Activated gamma-delta T cell treated with anti-CD3 and anti-CD28 coated beads, Interleukin-2, amount 50 U/mL, for 16 hours (primary cell): ENCODE data around the gene RPL15.

Source experiments
- DNase-seq: peaks from one replicate; pipeline ENCODE4 v3.0.0-alpha.2; 2020; ENCODE audit warnings: low read depth

RPL15 gene

GRCh38 chr3:23932571-23932970, 15.6 kb downstream of the RPL15 start:
- DNase-seq, result no peak

GRCh38 chr3:23934253-23934652, 17.3 kb downstream of the RPL15 start:
- DNase-seq, result no peak

GRCh38 chr3:23937296-23937695, 20.4 kb downstream of the RPL15 start:
- DNase-seq, result no peak

DNA sequence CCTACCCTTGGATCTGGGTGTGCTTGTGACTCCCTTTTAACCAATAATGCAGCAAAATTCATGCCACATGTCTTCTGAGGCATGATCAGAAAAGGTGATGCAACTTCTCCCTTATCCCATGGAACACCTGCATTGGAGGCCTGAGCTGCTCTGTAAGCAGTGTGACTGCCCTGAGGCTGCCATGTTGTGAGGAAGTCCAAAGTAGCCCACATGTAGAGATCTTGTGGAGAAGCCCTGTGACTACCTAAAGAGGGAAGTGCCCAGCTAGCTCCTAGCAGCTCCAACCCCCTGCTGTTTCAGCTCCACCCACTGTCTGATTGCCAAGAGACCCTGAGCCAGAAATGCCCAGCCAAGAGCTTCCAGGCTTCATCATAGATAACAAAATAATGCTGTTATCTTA, 21.8 kb downstream of the RPL15 start:
- DNase-seq, result no peak

DNA sequence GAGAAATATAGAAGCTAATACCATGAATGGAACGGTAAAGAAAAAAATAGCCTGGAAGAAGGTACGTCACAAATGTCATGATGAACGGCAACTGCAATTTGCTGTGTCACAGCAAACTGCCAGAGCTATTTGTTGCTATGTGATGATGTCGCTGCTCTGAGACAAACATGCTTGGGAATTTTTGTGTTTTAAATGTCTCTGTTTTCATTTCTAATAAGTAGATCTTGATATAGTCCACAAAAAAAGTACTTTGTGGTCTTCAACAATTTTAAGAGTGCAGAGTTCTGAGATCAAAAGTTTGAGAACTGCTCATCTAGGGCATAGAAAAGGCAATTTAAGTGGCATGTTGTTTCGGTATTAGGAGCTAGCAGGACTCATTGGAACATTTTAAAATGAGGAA, 23.8 kb downstream of the RPL15 start:
- no peak for DNase-seq

DNA sequence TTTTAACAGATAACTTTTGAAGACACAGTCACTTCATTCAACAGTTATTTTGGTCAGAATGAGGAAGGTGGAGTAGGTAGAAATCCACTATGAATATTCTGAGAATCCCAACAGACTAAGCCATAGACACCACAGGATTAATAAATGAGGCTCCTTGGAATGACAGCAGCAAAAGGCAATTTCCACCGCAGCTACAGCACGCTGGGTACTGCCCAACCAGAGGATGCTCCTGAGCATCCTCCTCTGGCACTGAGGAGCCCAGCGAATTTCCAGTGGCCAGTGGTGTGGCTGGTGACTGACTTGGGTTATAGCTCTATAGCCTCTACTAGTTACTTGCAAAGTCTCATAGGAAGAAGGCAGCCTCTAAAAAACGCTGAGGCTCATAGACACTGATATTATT, 24.5 kb downstream of the RPL15 start:
- no peak for DNase-seq

DNA sequence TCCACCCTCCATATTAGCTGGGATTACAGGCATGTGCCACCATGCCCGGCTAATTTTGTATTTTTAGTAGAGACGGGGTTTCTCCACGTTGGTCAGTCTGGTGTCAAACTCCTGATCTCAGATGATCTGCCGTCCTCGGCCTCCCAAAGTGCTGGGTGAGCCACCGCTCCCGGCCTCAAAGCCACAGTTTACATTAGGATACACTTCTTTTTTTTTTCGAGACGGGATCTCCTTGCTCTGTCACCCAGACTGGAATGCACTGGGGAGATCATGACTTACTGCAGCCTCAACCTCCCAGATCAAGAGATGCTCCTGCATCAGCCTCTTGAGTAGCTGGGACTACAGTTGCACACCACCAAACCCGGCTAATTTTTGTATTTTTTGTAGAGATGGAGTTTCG, 25.6 kb downstream of the RPL15 start:
- DNase-seq, result no peak

- DNase-seq, result no peak
Measured at GRCh38 chr3:23944007-23944783, 27.3 kb downstream of the RPL15 start.

- peak; percentile 68 for DNase-seq
Measured at GRCh38 chr3:23944861-23945662, 28.1 kb downstream of the RPL15 start, which contains the start of gene NR1D2. Gene NR1D2, plus strand, starts transcription at chr3:23945286. Its CDS starts 293 bp downstream, at chr3:23945579.

DNA sequence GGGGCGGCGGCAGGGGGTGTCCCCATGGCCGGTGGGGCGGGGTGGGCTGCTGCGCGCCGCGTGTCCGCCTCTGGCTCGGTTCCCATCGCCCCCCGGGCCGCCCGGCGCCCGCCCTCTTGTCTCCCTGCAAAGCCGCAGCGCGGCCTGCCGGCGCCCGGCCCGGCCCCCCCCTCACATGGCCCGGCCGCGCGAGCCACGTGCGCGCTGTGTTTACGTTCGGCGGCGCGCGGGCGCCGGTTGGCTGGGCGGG, 28.7 kb downstream of the RPL15 start:
- DNase-seq, result no peak

DNA sequence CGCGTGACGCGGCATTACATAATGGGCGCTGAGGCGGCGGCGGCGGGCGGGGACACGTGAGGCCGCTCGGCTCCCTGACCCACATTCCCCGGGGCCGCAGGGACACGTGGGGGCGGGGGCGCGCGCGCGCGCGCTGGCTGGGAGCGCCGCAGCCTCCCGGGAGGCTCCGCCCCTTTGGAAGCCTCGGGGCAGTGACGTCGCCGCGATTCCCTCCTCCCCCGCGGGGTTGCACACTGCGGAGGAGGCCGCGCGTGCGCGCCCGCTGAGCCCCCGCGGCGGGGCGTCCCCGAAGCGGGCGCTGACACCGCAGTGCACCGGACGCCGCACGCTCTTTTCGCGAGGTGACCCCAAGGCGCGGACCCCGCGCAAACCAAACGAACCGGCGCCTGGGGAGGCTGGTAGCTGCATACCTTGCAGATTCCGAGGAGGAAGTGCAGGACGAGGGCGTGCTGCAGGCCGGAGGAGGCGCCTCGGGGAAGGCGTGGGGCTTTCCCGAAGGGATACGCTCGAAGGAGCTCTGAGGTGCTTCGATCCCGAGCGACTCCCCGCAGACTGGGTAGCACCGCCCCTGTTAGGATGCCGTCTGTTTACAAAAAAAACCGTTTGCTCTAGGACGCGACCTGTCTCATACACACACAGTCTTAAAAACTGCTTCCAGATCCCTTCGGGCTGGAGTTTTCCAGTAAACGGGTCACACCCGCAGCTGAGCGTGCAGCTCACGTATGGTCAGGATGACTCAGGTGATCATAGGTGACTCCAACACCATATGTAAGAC, 29.2 kb downstream of the RPL15 start:
- DNase-seq, result peak; percentile 94

DNA sequence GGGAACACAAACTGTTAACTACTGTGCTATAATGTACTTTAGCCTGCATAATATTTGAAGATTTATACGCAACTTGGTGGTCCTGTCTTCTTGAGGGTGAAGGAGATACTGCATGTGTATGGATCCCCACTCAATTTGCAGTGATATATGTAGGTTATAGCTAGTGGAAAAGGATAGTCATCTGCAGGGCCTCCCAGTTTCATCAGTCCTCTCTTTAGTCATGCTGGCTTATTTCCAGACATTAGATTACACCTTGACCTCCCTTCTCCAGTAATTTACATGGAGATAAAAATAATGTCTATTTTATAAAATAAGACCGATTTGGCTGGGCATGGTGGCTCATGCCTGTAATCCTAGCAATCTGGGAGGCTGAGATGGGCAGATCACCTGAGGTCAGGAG, 31.8 kb downstream of the RPL15 start:
- DNase-seq, result no peak

- no peak for DNase-seq
Measured at GRCh38 chr3:23949784-23950183, 32.9 kb downstream of the RPL15 start.

- no peak for DNase-seq
Measured at GRCh38 chr3:23950293-23950692, 33.4 kb downstream of the RPL15 start.

GRCh38 chr3:23952646-23953045, 35.7 kb downstream of the RPL15 start:
- no peak for DNase-seq

- no peak for DNase-seq
Measured at GRCh38 chr3:23953523-23953922, 36.6 kb downstream of the RPL15 start.

DNA sequence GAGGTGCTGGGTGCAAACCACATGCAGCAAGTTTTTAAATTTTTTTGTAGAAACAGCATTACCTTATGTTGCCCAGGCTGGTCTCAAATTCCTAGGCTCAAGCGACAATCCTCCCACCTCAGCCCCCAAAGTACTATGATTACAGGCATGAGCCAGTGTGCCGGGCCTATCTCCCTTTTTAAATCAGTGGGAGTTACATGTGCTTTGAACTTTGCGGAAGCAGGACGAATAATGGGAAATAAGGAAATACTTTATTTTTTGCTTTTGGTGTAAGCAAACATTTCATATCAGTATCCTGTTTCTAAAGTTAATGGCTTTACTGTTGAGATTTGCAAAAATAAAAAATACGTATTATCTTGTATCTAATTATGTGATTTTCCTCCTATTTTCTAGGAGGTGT, 37.2 kb downstream of the RPL15 start:
- no peak for DNase-seq

DNA sequence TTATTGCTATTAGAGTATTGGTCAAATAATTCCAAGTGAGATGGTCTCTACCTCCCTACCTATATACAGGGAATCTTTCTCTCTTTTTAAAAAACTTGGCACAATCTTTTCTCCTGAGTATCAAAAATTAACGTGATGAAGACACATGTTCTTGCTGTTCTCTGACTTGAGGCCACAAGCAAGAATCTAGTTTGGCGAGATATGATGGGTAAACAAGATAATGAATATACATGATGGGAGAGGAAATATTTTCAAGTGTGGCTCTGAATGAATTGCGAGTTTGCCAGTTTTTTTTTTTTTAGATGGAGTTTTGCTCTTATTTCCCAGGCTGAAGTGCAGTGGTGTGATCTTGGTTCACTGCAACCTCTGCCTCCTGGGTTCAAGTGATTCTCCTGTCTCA, 39.8 kb downstream of the RPL15 start:
- DNase-seq, result no peak

GRCh38 chr3:23959135-23959900, 42.4 kb downstream of the RPL15 start:
- DNase-seq, result no peak

GRCh38 chr3:23960649-23961048, 43.7 kb downstream of the RPL15 start:
- no peak for DNase-seq

- DNase-seq, result no peak
Measured at GRCh38 chr3:23961066-23961465, 44.1 kb downstream of the RPL15 start.

DNA sequence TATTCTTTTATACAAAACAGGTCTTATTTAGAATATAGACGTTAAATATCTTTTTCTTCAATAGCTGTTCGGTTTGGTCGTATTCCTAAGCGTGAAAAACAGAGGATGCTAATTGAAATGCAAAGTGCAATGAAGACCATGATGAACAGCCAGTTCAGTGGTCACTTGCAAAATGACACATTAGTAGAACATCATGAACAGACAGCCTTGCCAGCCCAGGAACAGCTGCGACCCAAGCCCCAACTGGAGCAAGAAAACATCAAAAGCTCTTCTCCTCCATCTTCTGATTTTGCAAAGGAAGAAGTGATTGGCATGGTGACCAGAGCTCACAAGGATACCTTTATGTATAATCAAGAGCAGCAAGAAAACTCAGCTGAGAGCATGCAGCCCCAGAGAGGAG, 45.0 kb downstream of the RPL15 start:
- DNase-seq, result no peak
